Lower leg skin (tissue), 3 donors: ENCODE data around the gene MYO1E.

ENCODE experiments used
- POLR2A ChIP-seq, 2 donors: fragments of 450-650 bp; IDR thresholded peaks; one replicate each; pipeline ENCODE4 v1.6.1; 2016 to 2017; ENCODE audit warnings: antibody characterized with exemption in 2 of 2, mild to moderate bottlenecking in 1 of 2, moderate library complexity in 1 of 2
- TF ChIP-seq, protein P1 (sequence below), 3 donors: fragments of 450-650 bp; IDR thresholded peaks; one replicate each; pipeline ENCODE4 v1.5.1; 2016; ENCODE audit warnings: antibody characterized with exemption in 3 of 3, mild to moderate bottlenecking in 3 of 3, moderate library complexity in 2 of 3

DNA sequence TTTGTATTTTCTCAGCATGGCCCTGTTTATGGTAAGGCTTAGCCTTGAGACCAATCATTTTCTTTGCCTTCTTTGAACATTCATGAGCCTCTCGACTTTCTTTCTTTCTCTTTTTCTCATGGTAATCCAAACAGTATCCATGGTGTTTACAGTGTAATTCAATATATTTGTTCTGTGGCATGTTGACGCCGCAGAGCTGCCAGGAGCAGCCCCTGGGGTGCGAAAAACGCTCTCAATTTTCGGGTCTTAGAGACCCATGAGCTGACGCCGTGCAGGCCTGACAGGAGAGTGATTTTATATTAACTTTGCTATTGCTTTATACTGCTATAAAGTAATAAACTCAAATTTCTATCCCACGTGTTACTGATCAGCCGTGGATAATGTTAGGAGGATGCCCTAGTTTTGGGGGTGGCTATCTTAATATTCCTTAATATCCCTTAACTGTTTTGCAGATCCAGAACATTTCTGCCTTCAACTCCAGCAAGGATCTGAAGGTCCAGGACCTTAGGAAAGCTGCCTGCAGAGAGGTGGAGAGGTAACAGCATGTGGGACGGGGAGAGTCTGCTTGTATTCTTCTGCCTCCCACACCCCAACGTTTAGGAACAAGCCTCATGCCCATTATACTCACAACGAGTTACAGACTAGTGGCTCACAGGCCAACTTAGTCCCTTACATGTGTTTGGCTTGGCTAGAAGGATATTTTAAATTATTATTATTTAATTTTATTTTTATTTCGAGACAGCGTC is 29.3 kb upstream of the MYO1E start:
- TF ChIP-seq, protein P1, sequence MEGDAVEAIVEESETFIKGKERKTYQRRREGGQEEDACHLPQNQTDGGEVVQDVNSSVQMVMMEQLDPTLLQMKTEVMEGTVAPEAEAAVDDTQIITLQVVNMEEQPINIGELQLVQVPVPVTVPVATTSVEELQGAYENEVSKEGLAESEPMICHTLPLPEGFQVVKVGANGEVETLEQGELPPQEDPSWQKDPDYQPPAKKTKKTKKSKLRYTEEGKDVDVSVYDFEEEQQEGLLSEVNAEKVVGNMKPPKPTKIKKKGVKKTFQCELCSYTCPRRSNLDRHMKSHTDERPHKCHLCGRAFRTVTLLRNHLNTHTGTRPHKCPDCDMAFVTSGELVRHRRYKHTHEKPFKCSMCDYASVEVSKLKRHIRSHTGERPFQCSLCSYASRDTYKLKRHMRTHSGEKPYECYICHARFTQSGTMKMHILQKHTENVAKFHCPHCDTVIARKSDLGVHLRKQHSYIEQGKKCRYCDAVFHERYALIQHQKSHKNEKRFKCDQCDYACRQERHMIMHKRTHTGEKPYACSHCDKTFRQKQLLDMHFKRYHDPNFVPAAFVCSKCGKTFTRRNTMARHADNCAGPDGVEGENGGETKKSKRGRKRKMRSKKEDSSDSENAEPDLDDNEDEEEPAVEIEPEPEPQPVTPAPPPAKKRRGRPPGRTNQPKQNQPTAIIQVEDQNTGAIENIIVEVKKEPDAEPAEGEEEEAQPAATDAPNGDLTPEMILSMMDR (IDR thresholded peaks at IDR 0.05): no peak
- TF ChIP-seq POLR2A (IDR thresholded peaks at IDR 0.05): no peak
